Left lung (tissue), 10 donors: ENCODE measurements around the gene MYO18A. TPM values are rescaled to one million over a fixed set of nuclear protein-coding genes. Genes with fewer than 3 reads are reported as not detected.

Experiments used
- ATAC-seq: fragments of 200-7000 bp; cut with Tn5 transposase; one replicate; pipeline ENCODE4 v1.9.1; 2020; ENCODE audit warnings: moderate library complexity
- DNase-seq, 4 donors: peaks; one replicate each; pipeline ENCODE4 v3.0.0-alpha.2; 2013 to 2020
- H3K27ac ChIP-seq, 2 donors: fragments of 200-600 bp; sonication (generic) in 1 of 2; one replicate each; pipeline versions ENCODE4 v1.5.0 to v1.8.0; 2020 to 2021
- H3K27me3 ChIP-seq, 2 donors: fragments of 200-600 bp; sonication (generic) in 1 of 2; one replicate each; pipeline versions ENCODE4 v1.5.0 to v1.8.0; 2020 to 2021
- H3K36me3 ChIP-seq, 2 donors: fragments of 200-600 bp; sonication (generic) in 1 of 2; one replicate each; pipeline versions ENCODE4 v1.5.0 to v1.8.0; 2020 to 2021
- H3K4me1 ChIP-seq, 2 donors: fragments of 200-600 bp; one replicate each; pipeline ENCODE4 v1.8.0; 2021
- H3K4me3 ChIP-seq, 2 donors: fragments of 200-600 bp; sonication (generic) in 1 of 2; one replicate each; pipeline versions ENCODE4 v1.5.0 to v1.8.0; 2020 to 2021; ENCODE audit warnings: mild to moderate bottlenecking in 1 of 2
- H3K9me3 ChIP-seq, 2 donors: fragments of 200-600 bp; sonication (generic) in 1 of 2; one replicate each; pipeline versions ENCODE4 v1.5.0 to v1.8.0; 2020 to 2021
- CTCF ChIP-seq, 2 donors: fragments of 200-600 bp; sonication (generic) in 1 of 2; IDR thresholded peaks; one replicate each; pipeline versions ENCODE4 v1.5.0 to v1.8.0; 2021; ENCODE audit warnings: antibody characterized with exemption in 2 of 2
- intact Hi-C, 2 donors: fragments of 100-400 bp; cut with DNase I; formaldehyde crosslinking; loops; one replicate each; pipeline versions ENCODE4 v1.11.2 to v1.14.2; 2022
- polyA plus RNA-seq, 6 donors: library from polyadenylated mRNA; unstranded; fragments of 120-200 nt; gene quantifications; one replicate each; pipeline ENCODE4 v1.2.1, GENCODE V29; 2013; ENCODE audit not compliant: insufficient read length in 6 of 6
- total RNA-seq, 2 donors: library from RNA; stranded (reverse); fragmentation: NEBNext Ultra II Directional; extraction: Animal tissue kit (Norgen Biotek cat#: 25700); gene quantifications; one replicate each; pipeline ENCODE4 v1.2.1, GENCODE V29; 2021
- donor health status: DM: no; HTN: yes; CAD: no.
- donor health status: DM: no; HTN: no; CAD: no.

Gene MYO18A
- total and polyA plus RNA-seq, 8 donors: 37.0 to 58.3 (median 40.4) TPM

- Histone ChIP-seq H3K36me3 (no peaks in the 10 kb centered on the region), H3K4me3 (no peak overlapping the region), H3K27me3 (no peaks in the 10 kb centered on the region), H3K4me1 (peaks cover 0 to 14% of the 10 kb centered on the region in 2 donors), H3K9me3 (no peaks in the 10 kb centered on the region), H3K27ac (no peak overlapping the region)
- DNase-seq (no peak), ATAC-seq (no peak)
- intact Hi-C loops: no loop called here
- TF ChIP-seq CTCF (IDR thresholded peaks at IDR 0.05): no peak
These were observed 14.5 kb upstream of the MYO18A start for GRCh38 chr17:29194669-29195068.

GRCh38 chr17:29193146-29193545 is 12.9 kb upstream of the MYO18A start:
- no peak overlapping the region for H3K4me3 ChIP-seq
- ATAC-seq (no peak), DNase-seq (peak in 1 of 4 donors; percentile 2)
- no peaks in the 10 kb centered on the region for H3K36me3 ChIP-seq
- peaks cover 0 to 14% of the 10 kb centered on the region in 2 donors for H3K4me1 ChIP-seq
- intact Hi-C loops: no loop called here
- no peak for TF ChIP-seq CTCF (IDR thresholded peaks at IDR 0.05)
- H3K9me3 ChIP-seq: no peaks in the 10 kb centered on the region
- H3K27ac ChIP-seq: no peak overlapping the region
- H3K27me3 ChIP-seq: no peaks in the 10 kb centered on the region

- Histone ChIP-seq H3K4me3 (no peak overlapping the region), H3K4me1 (peaks cover 0 to 4% of the 10 kb centered on the region in 2 donors), H3K9me3 (no peaks in the 10 kb centered on the region), H3K27ac (no peak overlapping the region), H3K27me3 (no peaks in the 10 kb centered on the region), H3K36me3 (no peaks in the 10 kb centered on the region)
- DNase-seq (no peak), ATAC-seq (no peak)
- TF ChIP-seq CTCF (IDR thresholded peaks at IDR 0.05): no peak
- intact Hi-C loops: no loop called here
These were observed 10.5 kb upstream of the MYO18A start for GRCh38 chr17:29190592-29191207.

- intact Hi-C loops: no loop called here
- DNase-seq: peak in 1 of 4 donors; percentile 24
- H3K4me1 ChIP-seq: no peaks in the 10 kb centered on the region
- no peak overlapping the region for H3K27ac ChIP-seq
- no peak for TF ChIP-seq CTCF (IDR thresholded peaks at IDR 0.05)
- H3K27me3 ChIP-seq: no peaks in the 10 kb centered on the region
- H3K4me3 ChIP-seq: no peak overlapping the region
- no peaks in the 10 kb centered on the region for H3K9me3 ChIP-seq
- H3K36me3 ChIP-seq: no peaks in the 10 kb centered on the region
- ATAC-seq: peak; percentile 91
These were observed 9.8 kb upstream of the MYO18A start for GRCh38 chr17:29190039-29190438.

- DNase-seq: no peak
- H3K36me3 ChIP-seq: no peaks in the 10 kb centered on the region
- no peaks in the 10 kb centered on the region for H3K9me3 ChIP-seq
- intact Hi-C loops: no loop called here
- H3K27me3 ChIP-seq: no peaks in the 10 kb centered on the region
- ATAC-seq: no peak
- TF ChIP-seq CTCF (IDR thresholded peaks at IDR 0.05): no peak
- H3K4me1 ChIP-seq: no peaks in the 10 kb centered on the region
- H3K4me3 ChIP-seq: no peak overlapping the region
- H3K27ac ChIP-seq: no peak overlapping the region
These were observed 9.2 kb upstream of the MYO18A start for GRCh38 chr17:29189355-29189754.
